MM.1S (cell line): Measurements from ENCODE around the gene FGF5.

Source experiments
- DNase-seq: peaks from one replicate; pipeline ENCODE4 v3.0.0-alpha.2; 2015
- H2AFZ ChIP-seq: fragments of 300-600 bp; sonication (generic); 2 replicates; pipeline ENCODE4 v1.6.0; 2016; ENCODE audit warnings: antibody characterized with exemption, low read length
- H3F3A ChIP-seq: fragments of 300-600 bp; sonication (generic); 2 replicates; pipeline ENCODE4 v1.6.1; 2016; ENCODE audit warnings: mild to moderate bottlenecking, antibody characterized with exemption, low read length, moderate library complexity, mixed read lengths; ENCODE audit not compliant: insufficient read depth
- H3K27ac ChIP-seq: fragments of 300-600 bp; sonication (generic); 2 replicates; pipeline ENCODE4 v1.5.1; 2016; ENCODE audit warnings: mild to moderate bottlenecking, low read length
- H3K27me3 ChIP-seq: fragments of 300-600 bp; sonication (generic); replicated peaks from 2 replicates; pipeline ENCODE4 v1.6.0; 2016; ENCODE audit warnings: low read length; ENCODE audit not compliant: insufficient read depth
- H3K36me3 ChIP-seq: fragments of 300-600 bp; sonication (generic); replicated peaks from 2 replicates; pipeline ENCODE4 v1.6.1; 2016; ENCODE audit warnings: mild to moderate bottlenecking, low read length, mixed read lengths; ENCODE audit not compliant: insufficient read depth
- H3K4me1 ChIP-seq: fragments of 300-600 bp; sonication (generic); 2 replicates; pipeline ENCODE4 v1.6.1; 2016; ENCODE audit warnings: low read length, mixed read lengths
- H3K4me2 ChIP-seq: fragments of 300-600 bp; sonication (generic); 2 replicates; pipeline ENCODE4 v1.6.0; 2016; ENCODE audit warnings: low read depth, low read length
- H3K4me3 ChIP-seq: fragments of 300-600 bp; sonication (generic); 2 replicates; pipeline ENCODE4 v1.5.1; 2016; ENCODE audit warnings: low read length, mixed read lengths
- H3K79me2 ChIP-seq: fragments of 300-600 bp; sonication (generic); 2 replicates; pipeline ENCODE4 v1.6.1; 2016; ENCODE audit warnings: mixed run types, low read length, mixed read lengths
- H3K9ac ChIP-seq: fragments of 300-600 bp; sonication (generic); 2 replicates; pipeline ENCODE4 v1.6.1; 2016; ENCODE audit warnings: low read length, mixed read lengths
- H3K9me2 ChIP-seq: fragments of 300-600 bp; sonication (generic); replicated peaks from 2 replicates; pipeline ENCODE4 v1.6.1; 2016; ENCODE audit warnings: mild to moderate bottlenecking, low read length, mixed read lengths; ENCODE audit not compliant: insufficient read depth
- H3K9me3 ChIP-seq: fragments of 300-600 bp; sonication (generic); replicated peaks from 2 replicates; pipeline ENCODE4 v1.6.1; 2016; ENCODE audit warnings: mild to moderate bottlenecking, low read length, mixed read lengths; ENCODE audit not compliant: insufficient read depth
- H4K20me1 ChIP-seq: fragments of 300-600 bp; sonication (generic); 2 replicates; pipeline ENCODE4 v1.6.1; 2016; ENCODE audit warnings: mild to moderate bottlenecking, low read length, moderate library complexity, mixed read lengths; ENCODE audit not compliant: insufficient read depth
- EZH2 ChIP-seq: fragments of 300-600 bp; sonication (generic); optimal IDR thresholded peaks from 2 replicates; pipeline ENCODE3; 2017; ENCODE audit warnings: low read depth, mild to moderate bottlenecking, antibody characterized with exemption, low read length, mixed read lengths
- EZH2phosphoT487 ChIP-seq: fragments of 300-600 bp; sonication (generic); IDR thresholded peaks from 2 replicates; pipeline ENCODE4 v1.6.1; 2018; ENCODE audit warnings: antibody characterized with exemption, low read length
- TF ChIP-seq, protein P1 (sequence below): fragments of 300-600 bp; sonication (generic); IDR thresholded peaks from 2 replicates; pipeline ENCODE4 v1.5.1; 2016; ENCODE audit warnings: antibody characterized with exemption, low read length, mixed read lengths

Gene FGF5

GRCh38 chr4:80252953-80253352 is 13.5 kb upstream of the FGF5 start:
- H3F3A ChIP-seq = no peaks in the 10 kb centered on the region
- no peak overlapping the region for H3K4me2 ChIP-seq
- no peaks in the 10 kb centered on the region for H3K9me3 ChIP-seq
- no peaks in the 10 kb centered on the region for H4K20me1 ChIP-seq
- H3K79me2 ChIP-seq = no peaks in the 10 kb centered on the region
- no peaks in the 10 kb centered on the region for H3K4me1 ChIP-seq
- H3K27ac ChIP-seq = no peak overlapping the region
- H3K27me3 ChIP-seq = no peaks in the 10 kb centered on the region
- no peak overlapping the region for H2AFZ ChIP-seq
- H3K9ac ChIP-seq = no peak overlapping the region
- H3K4me3 ChIP-seq = no peak overlapping the region
- TF ChIP-seq EZH2 (no peak), EZH2phosphoT487 (no peak)
- TF ChIP-seq, protein P1, sequence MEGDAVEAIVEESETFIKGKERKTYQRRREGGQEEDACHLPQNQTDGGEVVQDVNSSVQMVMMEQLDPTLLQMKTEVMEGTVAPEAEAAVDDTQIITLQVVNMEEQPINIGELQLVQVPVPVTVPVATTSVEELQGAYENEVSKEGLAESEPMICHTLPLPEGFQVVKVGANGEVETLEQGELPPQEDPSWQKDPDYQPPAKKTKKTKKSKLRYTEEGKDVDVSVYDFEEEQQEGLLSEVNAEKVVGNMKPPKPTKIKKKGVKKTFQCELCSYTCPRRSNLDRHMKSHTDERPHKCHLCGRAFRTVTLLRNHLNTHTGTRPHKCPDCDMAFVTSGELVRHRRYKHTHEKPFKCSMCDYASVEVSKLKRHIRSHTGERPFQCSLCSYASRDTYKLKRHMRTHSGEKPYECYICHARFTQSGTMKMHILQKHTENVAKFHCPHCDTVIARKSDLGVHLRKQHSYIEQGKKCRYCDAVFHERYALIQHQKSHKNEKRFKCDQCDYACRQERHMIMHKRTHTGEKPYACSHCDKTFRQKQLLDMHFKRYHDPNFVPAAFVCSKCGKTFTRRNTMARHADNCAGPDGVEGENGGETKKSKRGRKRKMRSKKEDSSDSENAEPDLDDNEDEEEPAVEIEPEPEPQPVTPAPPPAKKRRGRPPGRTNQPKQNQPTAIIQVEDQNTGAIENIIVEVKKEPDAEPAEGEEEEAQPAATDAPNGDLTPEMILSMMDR = no peak
- no peaks in the 10 kb centered on the region for H3K36me3 ChIP-seq
- H3K9me2 ChIP-seq = no peaks in the 10 kb centered on the region
- DNase-seq = no peak

DNA sequence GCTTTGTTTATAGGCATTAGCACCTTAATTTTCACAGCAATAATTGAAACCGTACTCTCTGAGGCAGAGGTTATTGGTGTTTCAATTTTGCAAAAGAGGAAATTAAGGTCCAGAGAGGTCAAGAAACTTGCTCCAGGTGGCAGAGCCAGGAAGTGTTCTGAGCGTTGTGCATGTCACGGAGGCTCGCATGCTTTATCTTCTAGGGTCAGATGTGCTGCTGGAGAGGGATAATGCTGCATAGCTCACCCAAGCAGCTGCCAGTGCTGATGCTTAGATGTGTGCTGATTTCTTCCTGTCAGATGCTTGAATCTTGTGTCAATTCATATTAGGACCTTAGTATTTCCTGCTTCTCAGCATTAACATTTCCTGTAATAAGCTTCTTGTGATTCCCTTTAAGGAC is 13.0 kb upstream of the FGF5 start:
- no peak overlapping the region for H3K27ac ChIP-seq
- no peak overlapping the region for H3K4me2 ChIP-seq
- H2AFZ ChIP-seq = no peak overlapping the region

GRCh38 chr4:80254114-80254513 is 12.3 kb upstream of the FGF5 start:
- H3K9me2 ChIP-seq = no peaks in the 10 kb centered on the region
- H3K27me3 ChIP-seq = no peaks in the 10 kb centered on the region
- no peak for DNase-seq
- TF ChIP-seq EZH2 = no peak
- no peak for TF ChIP-seq EZH2phosphoT487
- TF ChIP-seq, protein P1 = no peak
- no peaks in the 10 kb centered on the region for H3K4me1 ChIP-seq
- no peak overlapping the region for H3K9ac ChIP-seq
- H3K36me3 ChIP-seq = no peaks in the 10 kb centered on the region
- H3K79me2 ChIP-seq = no peaks in the 10 kb centered on the region
- no peak overlapping the region for H2AFZ ChIP-seq
- H3K4me3 ChIP-seq = no peak overlapping the region
- H3F3A ChIP-seq = no peaks in the 10 kb centered on the region
- no peak overlapping the region for H3K4me2 ChIP-seq
- H4K20me1 ChIP-seq = no peaks in the 10 kb centered on the region
- no peaks in the 10 kb centered on the region for H3K9me3 ChIP-seq
- no peak overlapping the region for H3K27ac ChIP-seq

More for the DNA sequence above, 13.0 kb upstream of the FGF5 start:
- H3K36me3 ChIP-seq = no peaks in the 10 kb centered on the region
- H3K4me3 ChIP-seq = no peak overlapping the region
- H3K9me3 ChIP-seq = no peaks in the 10 kb centered on the region
- DNase-seq = no peak
- H4K20me1 ChIP-seq = no peaks in the 10 kb centered on the region
- no peaks in the 10 kb centered on the region for H3K79me2 ChIP-seq
- no peaks in the 10 kb centered on the region for H3K9me2 ChIP-seq
- no peak overlapping the region for H3K9ac ChIP-seq
- H3K27me3 ChIP-seq = no peaks in the 10 kb centered on the region
- no peaks in the 10 kb centered on the region for H3F3A ChIP-seq
- no peaks in the 10 kb centered on the region for H3K4me1 ChIP-seq
- TF ChIP-seq EZH2phosphoT487 = no peak
- TF ChIP-seq, protein P1 = no peak
- TF ChIP-seq EZH2 = no peak
